Muscle of back (tissue), 11 donors: ENCODE measurements around the gene CDH6. TPM values are rescaled to one million over a fixed set of nuclear protein-coding genes. Genes with fewer than 3 reads are reported as not detected.

Experiments used
- DNase-seq, 3 donors: peaks; one replicate each; pipeline versions ENCODE4 v3.0.0 to v3.0.0-alpha.2; 2013
- polyA plus RNA-seq, 10 donors: library from polyadenylated mRNA; unstranded; fragments of 120-200 nt; gene quantifications; one replicate each; pipeline ENCODE4 v1.2.1, GENCODE V29; 2013; ENCODE audit not compliant: insufficient read length in 10 of 10

The CDH6 gene
- polyA plus RNA-seq, 10 donors: 2.4 to 5.6 (median 4.3) TPM

DNA sequence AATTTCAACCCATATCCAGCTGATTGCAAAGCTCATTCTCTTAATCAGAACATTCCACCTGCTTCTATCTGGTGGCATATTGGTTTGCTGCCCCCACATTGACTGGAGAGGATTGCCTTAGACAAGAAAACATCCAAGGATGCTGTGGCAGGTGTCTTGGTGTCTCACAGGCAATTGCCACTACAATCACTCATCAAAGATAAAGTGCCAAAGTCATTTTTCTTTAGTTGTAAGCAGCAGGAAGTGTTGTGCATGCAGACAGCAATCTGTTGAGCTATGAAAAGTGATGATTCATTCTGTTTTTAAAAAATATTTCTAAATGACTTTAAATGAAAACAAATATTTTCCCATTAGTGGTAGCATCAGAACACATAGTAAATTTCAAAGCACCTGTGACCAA, 53.9 kb downstream of the CDH6 start:
- DNase-seq: no peak

DNA sequence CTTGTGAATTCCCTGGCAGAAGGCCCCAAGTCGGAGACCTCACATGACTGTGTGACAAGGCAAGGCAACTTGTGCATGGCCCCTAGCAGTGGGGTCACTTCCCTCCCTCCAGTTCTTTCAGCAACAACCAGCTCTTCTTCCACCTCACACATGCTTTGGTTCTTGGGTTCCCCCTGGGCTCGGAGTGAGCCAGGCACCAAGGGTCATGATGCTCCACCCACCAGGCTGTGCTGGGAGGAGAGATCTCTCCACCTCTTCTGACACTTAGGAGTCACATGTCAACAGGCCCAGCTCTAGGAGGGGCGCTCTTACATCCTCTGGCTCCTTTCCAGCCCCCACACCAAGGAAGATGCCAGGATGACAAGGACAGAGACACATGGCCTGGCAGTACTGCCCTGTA, 56.7 kb downstream of the CDH6 start:
- DNase-seq: no peak

DNA sequence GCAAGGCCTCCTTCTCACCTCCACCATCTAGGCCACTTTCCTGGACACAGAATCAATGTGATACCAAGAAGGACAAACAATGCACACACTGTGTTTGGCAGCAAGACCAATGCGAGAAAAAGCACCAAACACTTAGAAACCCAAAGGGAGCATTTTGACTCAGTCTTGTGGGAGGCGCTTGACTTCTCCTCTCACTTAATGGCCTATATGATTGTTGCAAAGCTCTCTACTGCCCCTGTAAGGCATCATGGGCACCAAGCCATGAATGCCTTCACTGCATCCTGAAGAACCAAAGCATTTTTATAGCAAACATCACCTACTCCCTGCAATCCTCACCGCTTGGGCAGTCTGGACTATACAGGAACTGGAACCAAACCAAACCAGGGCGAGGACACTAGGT, 57.5 kb downstream of the CDH6 start:
- DNase-seq: no peak

DNA sequence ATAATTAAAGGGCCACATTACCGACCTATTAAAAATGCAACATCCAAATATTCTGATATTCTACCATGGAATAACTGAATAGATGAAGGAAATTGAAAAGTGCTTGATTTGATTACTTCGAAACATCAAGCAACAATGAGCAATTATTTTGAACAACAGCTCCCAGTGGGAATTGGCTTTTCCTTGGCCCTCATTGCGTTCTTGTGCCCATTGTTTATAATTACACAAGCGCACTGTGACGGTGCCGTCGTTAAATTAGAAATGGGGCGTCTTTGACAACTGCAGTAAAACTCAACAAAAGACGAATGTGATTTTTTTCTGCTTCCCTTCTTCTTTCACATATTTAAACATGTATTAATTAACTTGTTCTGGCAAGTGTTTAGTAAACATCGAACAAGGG, 61.6 kb downstream of the CDH6 start:
- DNase-seq: no peak

DNA sequence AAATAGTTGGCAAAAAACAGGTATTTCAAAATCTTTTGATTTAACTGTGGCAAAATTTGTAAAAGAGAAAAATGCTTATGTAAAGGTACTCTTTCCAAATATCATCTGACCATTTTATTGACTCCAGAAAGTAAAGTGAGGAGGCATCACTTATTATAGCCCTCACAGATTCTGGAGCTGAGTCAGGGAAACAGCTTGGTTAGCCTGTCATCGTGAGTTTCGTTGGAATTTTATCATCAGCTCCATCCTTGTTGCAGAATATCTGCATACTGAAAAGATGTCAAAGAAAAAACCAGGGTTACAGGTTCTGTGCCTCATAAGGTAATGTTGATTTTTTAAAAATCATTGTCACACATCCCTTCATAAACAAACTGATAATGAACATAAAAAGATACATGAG, 74.8 kb downstream of the CDH6 start:
- no peak for DNase-seq

DNA sequence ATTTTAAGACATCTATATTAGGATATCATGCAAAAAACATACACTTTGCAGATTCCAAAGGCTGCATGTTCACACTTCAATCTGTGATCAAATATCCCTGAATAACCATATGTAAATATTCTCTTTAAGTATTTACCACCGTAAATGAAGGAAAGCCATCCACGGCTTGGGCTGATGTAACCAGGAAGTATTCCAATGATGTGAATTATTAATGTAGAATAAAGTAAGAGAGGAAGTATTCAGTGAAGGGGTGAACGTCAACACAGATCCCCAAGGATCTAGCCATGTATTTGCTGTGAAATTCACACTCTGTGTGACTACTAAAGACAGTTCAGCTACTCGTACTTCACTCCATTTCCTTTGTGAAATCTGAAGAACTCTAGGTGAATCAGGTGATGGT, 75.2 kb downstream of the CDH6 start:
- DNase-seq: no peak

DNA sequence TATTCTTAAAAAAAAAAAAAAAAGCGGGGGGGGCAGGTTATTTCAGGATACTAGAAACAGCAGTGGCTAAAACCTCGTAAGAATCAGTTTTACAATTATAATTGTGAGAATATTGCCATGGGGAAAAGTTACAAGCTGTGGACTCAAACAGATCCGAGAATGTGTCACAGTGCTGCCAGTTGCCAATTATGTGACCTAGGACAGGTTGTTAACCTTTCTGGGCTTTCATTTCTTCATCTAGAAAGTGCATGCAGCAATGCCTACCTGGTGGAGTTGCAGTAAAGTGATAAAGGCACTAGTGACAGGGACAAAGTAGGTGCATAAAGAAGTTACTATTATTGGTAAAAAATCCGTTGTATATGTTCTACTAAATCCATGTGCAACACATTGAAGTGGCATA, 75.8 kb downstream of the CDH6 start:
- no peak for DNase-seq

DNA sequence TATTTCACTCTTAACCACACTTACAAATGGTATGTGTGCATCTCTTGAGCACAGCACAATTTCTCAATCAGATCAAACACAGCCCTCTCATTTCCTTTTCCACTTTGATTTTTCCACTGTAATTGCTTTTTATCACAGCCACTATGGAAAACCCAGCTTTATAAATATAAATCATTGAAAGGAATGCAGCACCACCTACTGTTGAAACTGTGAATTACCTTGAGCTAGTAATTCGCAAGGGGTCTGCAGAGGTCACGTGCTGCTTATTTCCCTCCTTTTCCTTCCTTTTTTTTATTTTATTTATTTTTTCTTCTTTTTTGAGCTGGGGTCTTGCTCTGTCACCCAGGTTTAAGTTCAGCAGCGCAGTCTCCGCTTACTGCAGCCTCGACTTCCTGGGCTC, 76.9 kb downstream of the CDH6 start:
- peak in 1 of 3 donors; percentile 5 for DNase-seq

DNA sequence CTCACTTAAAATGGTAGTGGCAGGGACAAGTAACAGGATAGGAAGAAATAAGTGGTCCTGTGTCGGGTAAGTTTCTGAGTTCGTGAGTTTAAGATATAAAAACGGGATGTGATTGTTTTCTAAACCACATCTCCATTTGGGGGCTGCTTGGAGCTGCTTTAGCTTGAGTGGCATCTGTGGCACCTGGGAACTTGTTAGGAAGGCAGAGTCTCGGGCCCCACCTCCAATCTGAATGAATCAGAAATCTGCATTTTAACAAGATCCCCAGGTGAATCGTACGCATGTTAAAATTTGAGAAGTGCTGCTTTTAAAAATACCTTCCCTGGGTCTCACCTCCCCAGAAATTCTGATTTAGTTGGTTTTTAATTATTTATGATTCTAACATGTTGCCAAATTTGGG, 78.1 kb downstream of the CDH6 start:
- DNase-seq: no peak

DNA sequence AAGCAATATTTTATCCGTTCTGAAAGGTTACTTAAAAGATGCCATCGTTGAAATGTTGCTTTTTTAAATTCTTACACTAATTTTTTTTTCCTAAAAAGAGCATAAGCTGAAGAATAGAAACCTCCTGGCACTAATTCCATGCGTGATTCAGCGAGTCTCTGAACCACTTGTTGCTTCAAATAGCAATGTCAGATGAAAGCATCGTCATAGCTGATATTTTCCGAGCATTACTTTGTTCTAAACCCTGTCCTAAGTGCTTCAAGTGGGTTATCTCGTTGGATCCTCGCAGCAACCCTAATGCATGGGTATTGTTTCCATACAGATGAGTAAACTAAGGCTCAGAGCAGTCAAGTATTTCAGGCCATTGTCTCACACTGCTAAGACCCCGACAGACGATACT, 79.7 kb downstream of the CDH6 start:
- no peak for DNase-seq

DNA sequence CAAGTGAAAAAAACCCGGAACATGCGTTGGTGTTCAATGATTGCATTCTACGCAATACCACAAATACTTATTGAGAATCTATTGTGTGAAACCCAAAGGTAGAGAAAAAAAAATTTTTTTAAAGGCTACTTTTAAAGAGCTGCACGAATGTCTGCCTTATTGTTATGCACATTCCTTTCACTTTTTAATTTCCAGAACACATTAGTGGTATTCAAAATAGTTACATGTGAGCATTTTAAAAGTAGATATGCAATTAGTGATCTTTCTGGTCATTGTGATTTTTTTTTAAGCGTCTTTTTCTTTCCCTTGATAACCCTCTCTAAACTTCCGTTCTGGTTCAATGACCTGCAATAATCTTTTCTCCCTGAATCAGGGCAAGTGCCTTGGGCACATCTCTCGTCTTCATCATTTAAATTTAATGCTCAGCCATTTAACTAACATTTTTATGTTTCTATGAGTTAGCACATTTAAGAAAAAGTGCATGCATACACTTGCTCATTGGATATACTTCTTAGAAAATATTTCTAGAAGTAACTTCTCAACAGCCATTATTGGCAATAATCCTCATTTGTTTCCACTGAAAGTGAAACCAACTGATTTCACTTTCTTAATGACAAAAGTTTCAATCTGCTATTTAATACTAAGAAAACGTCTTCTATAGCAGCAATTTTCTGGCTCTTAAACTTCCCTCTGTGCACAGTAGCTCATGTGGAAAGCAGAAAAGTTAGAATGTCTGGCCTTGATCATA, 80.3 kb downstream of the CDH6 start:
- peak; percentile 2 to 46 (median 22) for DNase-seq

DNA sequence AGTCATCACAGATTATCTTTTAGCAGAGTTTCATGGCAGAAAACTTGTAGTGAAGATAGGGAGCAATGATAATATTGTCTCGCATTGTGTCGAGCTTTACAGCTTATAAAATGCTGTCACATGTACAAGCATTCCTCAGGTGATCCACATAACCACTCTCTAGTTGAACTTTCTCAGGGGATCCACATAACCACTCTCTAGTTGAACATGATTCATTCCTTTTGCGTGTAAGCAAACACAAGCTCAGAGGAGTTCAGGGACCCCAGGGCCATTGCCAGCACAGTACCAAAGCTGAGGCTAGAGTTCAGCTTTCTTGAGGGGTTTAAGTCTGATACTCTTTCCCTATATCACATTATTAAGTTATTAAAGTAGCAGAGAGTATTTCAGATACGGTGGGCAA, 86.7 kb downstream of the CDH6 start:
- no peak for DNase-seq

DNA sequence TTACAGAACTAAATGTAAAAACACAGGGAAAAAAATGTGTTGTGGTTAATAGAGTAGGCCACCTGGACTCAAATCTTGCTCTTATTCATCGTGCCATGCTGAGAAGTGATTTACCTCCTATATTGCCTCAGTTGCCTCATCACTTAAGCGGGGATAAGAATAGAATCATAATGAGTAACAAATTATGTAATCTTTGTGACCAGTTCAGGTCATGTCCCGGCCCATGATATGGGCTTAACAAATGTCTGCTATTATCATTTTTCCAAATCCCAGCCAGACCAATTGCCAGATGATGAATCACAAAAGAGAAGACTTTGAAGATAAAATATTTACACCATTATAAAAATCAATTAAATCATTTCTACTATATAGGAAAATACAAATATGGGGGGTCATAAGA, 89.8 kb downstream of the CDH6 start:
- DNase-seq: no peak

DNA sequence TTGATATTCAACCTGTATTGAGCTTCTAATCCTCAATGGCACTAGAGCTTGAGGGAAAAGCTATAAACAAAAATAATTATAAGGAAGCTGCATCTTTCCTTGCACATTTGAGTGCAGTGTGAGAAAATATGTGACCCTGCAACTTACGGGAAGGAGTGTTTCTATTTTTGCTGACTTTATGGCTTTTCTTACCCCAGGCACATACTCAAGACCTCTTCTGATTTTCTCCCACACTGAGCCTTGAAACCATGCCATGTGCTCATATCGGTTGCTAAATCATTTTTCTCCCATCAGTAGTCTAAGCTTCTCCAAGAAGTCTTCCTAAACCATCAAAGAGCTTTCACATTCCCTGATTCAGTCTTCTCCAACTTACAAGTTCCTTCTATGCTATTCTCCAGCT, 91.5 kb downstream of the CDH6 start:
- peak in 1 of 3 donors; percentile 5 for DNase-seq

DNA sequence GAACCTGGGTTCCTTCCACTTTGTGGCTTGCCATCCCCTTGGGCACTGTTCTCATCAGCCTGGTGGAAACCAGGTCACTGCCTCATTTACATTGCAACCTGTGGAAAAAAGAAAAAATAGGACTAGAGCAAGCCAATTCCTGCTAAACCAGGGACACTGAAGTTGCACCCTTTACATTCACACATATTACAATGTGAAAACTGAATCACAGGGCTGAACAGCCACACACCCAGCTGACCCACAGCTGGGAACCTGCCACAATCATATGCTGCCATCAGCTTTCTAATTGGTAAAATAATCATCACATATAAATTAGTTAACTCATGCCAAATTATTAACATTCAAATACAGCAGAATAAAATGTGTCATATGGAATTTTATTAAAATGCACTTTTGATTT, 94.5 kb downstream of the CDH6 start:
- no peak for DNase-seq

DNA sequence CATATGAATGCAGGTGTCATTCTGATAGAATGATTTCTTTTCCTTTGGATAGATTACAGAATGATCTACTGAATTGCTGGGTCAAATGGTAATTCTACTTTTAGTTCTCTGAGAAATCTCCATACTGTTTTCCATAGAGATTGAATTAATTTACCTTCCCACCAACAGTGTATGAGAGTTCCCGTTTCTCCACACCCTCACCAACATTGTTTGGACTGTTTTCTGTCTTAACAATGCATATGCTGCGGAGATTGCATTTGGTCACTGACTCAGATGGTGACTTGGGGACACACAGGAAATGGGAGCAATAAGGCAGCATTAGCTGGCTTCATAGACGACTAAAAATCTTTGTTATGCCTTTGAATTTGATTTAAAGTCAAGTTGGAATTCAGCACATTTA, 95.9 kb downstream of the CDH6 start:
- no peak for DNase-seq

DNA sequence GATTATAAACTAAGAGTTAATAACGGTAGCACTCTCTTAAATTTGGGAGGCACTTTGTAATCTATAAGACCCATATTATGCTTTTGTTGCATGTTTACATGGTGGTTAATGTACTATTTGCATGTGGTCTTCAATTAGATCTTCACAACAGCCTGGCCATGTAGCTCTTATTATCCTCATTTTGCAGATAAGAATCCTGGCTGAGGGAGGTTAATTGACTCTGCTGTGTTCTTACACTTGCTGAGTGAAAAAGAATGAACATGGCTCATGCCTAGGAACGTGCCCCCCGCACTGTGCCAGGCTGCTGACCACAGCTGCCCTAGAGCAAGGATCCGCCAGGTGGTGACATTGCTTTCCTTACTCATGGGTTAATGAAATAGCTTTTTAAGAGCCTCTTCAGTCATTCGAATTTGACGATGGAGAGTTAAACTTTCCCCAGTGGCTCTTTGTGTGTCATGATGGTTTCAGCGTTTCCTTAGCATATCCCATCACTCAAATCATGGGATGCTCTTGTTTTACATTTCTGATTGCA, 97.9 kb downstream of the CDH6 start:
- no peak for DNase-seq

DNA sequence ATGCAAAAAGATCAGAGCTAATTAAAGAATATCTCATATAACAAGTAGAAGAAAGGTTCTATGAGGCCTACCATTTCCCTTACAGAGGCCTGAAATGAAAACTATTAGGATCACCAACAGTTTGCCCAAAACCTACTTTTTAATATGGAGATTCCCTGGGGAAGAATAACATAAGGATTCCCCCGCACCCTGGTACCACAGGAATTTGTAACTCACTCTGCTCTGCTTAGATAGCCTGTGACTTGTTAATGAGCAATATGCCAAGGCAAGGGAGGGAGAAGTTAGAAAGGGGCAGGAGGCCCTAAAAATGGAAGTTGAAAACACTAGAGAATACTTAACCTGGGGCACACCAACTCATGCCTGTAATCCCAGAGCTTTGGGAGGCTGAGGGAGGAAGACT, 107.0 kb downstream of the CDH6 start:
- DNase-seq: no peak

DNA sequence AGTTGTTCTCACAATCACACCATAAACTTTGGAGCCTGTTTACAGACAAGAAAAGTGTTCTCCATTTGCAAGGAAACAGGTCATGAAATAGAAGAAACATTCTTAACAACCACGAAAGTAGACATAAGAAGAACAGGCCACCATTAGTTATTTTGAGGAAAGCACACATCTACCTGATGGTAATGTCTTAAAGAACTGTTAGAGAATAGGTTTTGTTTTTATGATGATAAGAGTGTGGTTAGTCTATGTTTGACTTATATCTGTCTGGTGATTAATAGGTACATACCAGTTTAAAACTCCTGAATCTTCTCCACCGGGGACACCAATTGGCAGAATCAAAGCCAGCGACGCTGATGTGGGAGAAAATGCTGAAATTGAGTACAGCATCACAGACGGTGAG, 108.3 kb downstream of the CDH6 start:
- DNase-seq: no peak

DNA sequence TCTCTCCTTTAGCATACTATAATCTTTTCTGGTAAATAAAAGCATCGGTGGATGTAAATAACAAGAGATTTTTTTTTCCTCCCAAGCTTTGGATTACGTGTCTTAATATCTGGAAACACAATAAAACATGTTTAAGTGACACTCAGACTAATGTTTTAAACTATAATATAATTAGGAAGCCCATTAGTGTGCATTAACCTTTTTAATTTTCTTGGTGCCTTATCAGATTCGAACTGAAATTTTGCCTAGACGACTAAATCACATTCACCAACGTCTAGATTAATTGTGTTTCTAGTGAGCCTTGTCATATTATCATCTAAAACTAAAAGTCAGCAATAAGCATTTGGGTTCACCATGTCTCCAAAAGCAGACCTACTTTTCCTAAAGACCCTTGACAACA, 110.2 kb downstream of the CDH6 start:
- no peak for DNase-seq

DNA sequence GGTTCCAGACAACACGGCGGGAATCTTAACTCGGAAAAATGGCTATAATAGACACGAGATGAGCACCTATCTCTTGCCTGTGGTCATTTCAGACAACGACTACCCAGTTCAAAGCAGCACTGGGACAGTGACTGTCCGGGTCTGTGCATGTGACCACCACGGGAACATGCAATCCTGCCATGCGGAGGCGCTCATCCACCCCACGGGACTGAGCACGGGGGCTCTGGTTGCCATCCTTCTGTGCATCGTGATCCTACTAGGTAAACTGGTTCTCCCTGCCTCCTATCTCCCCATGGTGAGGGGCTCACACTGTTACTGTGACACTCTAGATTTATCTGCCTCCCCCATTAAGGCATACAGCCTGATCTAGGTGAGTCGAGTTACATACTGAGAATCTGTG, 124.2 kb downstream of the CDH6 start:
- DNase-seq: no peak

DNA sequence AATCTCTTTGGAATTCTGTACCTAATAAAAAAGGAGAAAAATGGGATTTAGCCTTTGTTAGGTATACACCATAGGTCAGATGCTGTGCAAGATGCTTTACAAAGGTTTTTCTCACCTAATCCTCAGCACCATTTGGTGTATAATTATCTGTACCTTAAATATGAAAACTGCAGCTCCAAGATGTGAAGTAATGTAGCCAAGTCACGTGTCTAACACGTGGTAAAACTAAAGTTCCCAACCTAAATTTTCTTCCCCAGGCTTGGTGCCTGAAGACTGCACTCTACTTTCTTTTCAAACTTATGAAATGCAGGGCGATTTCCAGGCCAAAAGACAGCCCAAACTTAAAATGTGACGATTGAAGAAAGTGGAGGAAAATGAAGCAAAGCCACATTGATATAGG, 125.8 kb downstream of the CDH6 start:
- no peak for DNase-seq

DNA sequence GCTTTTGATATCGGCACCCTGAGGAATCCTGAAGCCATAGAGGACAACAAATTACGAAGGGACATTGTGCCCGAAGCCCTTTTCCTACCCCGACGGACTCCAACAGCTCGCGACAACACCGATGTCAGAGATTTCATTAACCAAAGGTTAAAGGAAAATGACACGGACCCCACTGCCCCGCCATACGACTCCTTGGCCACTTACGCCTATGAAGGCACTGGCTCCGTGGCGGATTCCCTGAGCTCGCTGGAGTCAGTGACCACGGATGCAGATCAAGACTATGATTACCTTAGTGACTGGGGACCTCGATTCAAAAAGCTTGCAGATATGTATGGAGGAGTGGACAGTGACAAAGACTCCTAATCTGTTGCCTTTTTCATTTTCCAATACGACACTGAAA, 129.5 kb downstream of the CDH6 start:
- no peak for DNase-seq

DNA sequence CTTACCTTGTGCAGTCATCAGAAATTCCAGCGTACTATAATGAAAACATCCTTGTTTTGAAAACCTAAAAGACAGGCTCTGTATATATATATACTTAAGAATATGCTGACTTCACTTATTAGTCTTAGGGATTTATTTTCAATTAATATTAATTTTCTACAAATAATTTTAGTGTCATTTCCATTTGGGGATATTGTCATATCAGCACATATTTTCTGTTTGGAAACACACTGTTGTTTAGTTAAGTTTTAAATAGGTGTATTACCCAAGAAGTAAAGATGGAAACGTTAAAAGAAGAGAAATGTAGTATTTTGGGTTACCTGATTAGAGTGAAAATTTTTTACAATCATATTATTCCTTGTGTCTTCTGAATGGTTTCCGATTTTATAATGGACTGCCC, 131.4 kb downstream of the CDH6 start:
- no peak for DNase-seq
